Vagina (tissue), 2 donors: Measurements from ENCODE around the gene F12.

Experiments used
- POLR2A ChIP-seq, 2 donors: fragments of 450-650 bp; IDR thresholded peaks; one replicate each; pipeline ENCODE4 v1.6.1; 2017; ENCODE audit warnings: antibody characterized with exemption in 2 of 2, mild to moderate bottlenecking in 2 of 2, moderate library complexity in 2 of 2
- POLR2AphosphoS5 ChIP-seq, 2 donors: sonication (generic); formaldehyde crosslinking; IDR thresholded peaks; one replicate each; pipeline ENCODE4 v1.9.0; 2017; ENCODE audit warnings: antibody characterized with exemption in 2 of 2, mild to moderate bottlenecking in 2 of 2, low read depth in 1 of 2; ENCODE audit not compliant: insufficient read depth in 1 of 2
- TF ChIP-seq, protein P1 (sequence below), 3 experiments: fragments of 450-650 bp in 2 of 3; fragments of 200-600 bp in 1 of 3; sonication (generic) in 1 of 3; IDR thresholded peaks; one replicate each; pipeline ENCODE4 v1.5.1; 2017 to 2019; ENCODE audit warnings: antibody characterized with exemption in 3 of 3, mild to moderate bottlenecking in 2 of 3, moderate library complexity in 2 of 3

DNA sequence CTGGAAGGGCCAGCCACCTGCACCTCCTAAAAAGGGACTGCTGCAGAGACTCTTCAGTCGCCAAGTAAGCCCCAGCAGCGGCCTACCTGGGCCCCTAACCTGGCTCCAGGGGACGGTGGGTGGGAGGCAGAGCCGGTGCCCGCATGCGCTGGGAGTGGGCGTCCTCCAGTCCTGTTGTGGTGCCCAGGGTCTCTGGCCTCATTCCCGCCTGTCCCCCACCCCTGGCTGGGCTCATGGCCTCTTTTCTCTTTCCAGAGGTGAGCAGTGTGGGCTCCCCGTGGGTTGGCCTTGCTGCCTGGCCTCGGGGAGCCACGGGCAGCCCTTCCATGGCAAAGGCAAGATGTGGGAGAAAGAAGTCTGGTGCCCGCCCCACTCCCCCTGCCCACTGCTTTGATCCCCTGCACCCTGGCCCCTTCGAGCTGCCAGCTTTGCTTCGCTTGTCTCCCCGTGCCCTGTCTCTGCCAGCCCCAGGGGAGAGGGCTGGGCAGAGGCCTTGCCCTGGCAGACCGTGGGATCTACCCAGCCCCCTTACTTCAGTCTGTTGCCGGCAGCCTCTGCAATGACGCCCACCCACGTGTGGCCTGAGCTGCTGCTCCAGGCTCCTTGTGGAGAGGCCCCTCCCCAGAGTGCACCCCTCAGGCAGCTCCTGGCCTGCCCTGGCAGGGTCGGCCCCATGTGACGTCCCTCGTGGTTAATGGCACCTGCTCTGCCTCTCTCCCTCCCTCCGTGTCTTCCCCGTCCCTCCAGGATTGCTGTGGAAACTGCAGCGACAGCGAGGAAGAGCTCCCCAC, 31.8 kb upstream of the F12 start:
- TF ChIP-seq POLR2AphosphoS5 (IDR thresholded peaks at IDR 0.05; ENCODE audit: insufficient read depth in 1 of 2, low read depth in 1 of 2) (no peak), POLR2A (IDR thresholded peaks at IDR 0.05) (no peak)
- TF ChIP-seq, protein P1, sequence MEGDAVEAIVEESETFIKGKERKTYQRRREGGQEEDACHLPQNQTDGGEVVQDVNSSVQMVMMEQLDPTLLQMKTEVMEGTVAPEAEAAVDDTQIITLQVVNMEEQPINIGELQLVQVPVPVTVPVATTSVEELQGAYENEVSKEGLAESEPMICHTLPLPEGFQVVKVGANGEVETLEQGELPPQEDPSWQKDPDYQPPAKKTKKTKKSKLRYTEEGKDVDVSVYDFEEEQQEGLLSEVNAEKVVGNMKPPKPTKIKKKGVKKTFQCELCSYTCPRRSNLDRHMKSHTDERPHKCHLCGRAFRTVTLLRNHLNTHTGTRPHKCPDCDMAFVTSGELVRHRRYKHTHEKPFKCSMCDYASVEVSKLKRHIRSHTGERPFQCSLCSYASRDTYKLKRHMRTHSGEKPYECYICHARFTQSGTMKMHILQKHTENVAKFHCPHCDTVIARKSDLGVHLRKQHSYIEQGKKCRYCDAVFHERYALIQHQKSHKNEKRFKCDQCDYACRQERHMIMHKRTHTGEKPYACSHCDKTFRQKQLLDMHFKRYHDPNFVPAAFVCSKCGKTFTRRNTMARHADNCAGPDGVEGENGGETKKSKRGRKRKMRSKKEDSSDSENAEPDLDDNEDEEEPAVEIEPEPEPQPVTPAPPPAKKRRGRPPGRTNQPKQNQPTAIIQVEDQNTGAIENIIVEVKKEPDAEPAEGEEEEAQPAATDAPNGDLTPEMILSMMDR (IDR thresholded peaks at IDR 0.05) = no peak
